HUDEP-2 (cell line): ENCODE results near the gene BRIP1.
A peak's percentile ranks its signal among the peaks of the same experiment; 100 is the strongest.

ENCODE experiments used
- DNase-seq, 76 experiments: peaks; one replicate each; lab custom pipeline; 2025; ENCODE audit not compliant: unreplicated experiment in 76 of 76; lab: John Stamatoyannopoulos, UW

The BRIP1 gene

GRCh38 chr17:61642768-61643167 lies 220.6 kb downstream of the BRIP1 start:
- no peak for DNase-seq

DNA sequence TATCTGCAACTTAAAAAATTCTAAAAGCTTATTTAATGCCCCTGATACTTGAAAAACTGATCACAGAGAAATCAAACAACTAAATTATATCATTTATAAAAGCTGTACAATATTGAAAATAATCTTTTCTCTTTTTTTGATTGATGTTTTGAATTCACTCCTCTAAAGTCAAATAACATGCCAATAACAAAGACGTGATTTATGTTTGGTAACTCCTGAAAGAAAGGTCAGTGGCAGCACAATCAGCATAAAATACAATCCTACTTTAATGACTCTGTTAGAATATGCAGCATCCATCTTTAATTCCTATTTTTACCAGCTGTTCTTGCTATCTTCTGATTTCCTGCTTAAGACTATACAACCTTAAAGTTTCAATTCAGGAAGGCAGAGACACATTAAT lies 221.6 kb downstream of the BRIP1 start:
- no peak for DNase-seq

- DNase-seq: no peak
Observed at GRCh38 chr17:61641084-61641483, 222.2 kb downstream of the BRIP1 start.

- DNase-seq: no peak
Observed at GRCh38 chr17:61639818-61640217, 223.5 kb downstream of the BRIP1 start.

DNA sequence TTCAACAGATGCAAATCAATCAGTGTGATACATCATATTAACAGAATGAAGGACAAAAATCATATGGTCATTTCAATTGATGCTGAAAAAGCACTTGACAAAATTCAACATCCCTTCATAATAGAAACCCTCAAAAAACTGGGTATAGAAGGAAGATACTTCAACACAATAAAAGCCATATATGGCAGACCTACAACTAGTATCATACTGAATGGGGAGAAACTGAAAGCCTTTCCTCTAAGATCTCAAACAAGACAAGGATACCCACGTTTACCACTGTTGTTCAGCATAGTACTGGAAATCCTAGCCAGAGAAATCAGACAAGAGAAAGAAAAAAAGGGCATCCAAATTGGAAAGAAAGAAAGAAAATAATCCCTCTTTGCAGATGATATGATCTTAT lies 225.2 kb downstream of the BRIP1 start:
- no peak for DNase-seq

- DNase-seq: peak in 47 of 76 experiments; percentile 1 to 55 (median 21)
Observed at GRCh38 chr17:61635913-61636432, 227.4 kb downstream of the BRIP1 start.

DNA sequence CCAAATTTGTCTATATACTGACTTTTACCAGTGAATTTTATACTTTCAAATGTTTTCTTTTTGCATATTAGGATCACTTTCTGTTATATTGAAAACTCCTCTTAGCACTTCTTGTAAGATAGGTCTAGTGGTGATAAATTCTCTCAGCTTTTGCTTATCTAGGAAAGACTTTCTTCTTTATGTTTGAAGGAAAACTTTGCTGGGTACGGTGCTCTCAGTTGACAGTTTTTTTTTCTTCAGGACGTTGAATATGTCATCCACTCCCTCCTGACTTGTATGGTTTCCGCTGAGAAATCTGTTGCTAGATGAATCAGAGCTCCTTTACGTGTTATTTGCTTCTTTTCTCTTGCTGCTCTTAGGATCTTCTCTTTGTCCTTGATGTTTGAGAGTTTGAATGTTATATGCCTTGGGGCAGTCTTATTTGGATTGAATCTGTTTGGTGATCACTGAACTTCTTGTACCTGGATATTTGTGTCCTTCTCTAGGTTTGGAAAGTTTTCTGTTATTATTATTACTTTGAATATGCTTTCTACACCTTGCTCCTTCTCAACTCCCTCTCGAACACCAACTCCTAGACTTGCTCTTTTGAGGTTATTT lies 228.3 kb downstream of the BRIP1 start:
- DNase-seq: no peak

- no peak for DNase-seq
Observed at GRCh38 chr17:61634011-61634539, 229.3 kb downstream of the BRIP1 start.

GRCh38 chr17:61632826-61633225 lies 230.5 kb downstream of the BRIP1 start:
- DNase-seq: no peak

GRCh38 chr17:61631800-61632199 lies 231.5 kb downstream of the BRIP1 start:
- no peak for DNase-seq
